ENCODE results near the gene FAM221B.

Gene FAM221B

DNA sequence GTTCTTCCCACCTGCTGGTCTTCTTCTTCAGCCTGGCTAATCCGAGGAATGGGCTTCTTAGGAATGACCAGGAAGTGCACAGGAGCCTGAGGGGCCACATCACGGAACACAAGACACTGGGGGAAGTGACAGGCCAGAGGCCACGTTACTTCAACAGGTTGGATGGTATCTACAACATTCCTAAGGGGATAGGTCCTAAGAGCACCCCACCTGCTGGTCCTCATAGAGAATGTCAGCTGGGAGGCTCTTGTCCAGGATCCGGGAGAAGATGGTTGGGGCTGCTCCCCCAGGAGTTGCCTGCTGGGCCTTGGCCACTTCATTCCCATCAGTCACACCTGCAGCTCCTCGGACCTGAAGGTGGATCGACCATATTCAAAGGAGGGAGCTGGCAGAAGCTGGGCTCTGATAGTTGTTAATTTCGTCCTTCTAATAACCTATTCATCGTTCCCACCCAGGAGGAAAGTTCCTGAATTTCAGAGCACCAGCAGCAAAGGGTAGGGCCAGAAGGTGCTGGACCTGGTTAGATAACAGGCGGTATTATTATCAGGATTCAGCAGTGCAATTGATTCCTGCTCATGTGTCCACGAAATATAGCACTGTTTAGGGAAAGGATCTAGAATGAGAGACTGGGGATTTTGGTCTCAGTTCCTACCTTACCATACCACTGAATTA is 15.0 kb downstream of the FAM221B start:
- TF ChIP-seq TAF1 (IDR thresholded peaks at IDR 0.05; ENCODE audit: borderline replicate concordance, low read depth, low read length) (no peak), POLR2AphosphoS5 (IDR thresholded peaks at IDR 0.05; ENCODE audit: low read depth, low read length) (no peak), POLR2A (IDR thresholded peaks at IDR 0.05; ENCODE audit: low read depth, low read length) (no peak)
- FAIRE-seq: no peak
- no peak for DNase-seq (ENCODE audit: insufficient read length)

- DNase-seq (ENCODE audit: insufficient read length) (peak; percentile 92), FAIRE-seq (peak; percentile 97)
- TF ChIP-seq POLR2AphosphoS5 (IDR thresholded peaks at IDR 0.05; ENCODE audit: low read depth, low read length) (peak; percentile 38; the same call in 1 of the 2 replicates), TAF1 (IDR thresholded peaks at IDR 0.05; ENCODE audit: borderline replicate concordance, low read depth, low read length) (no peak), POLR2A (IDR thresholded peaks at IDR 0.05; ENCODE audit: low read depth, low read length) (peak; percentile 32; the same call in 1 of the 2 replicates)
These were observed 16.4 kb downstream of the FAM221B start, which contains the start of gene SPAG8 for GRCh38 chr9:35812025-35812602. SPAG8 (minus strand) TSS chr9:35812262; CDS start chr9:35812147, 115 bp downstream.

- TF ChIP-seq POLR2AphosphoS5 (IDR thresholded peaks at IDR 0.05; ENCODE audit: low read depth, low read length) (no peak), TAF1 (IDR thresholded peaks at IDR 0.05; ENCODE audit: borderline replicate concordance, low read depth, low read length) (no peak), POLR2A (IDR thresholded peaks at IDR 0.05; ENCODE audit: low read depth, low read length) (no peak)
- FAIRE-seq (no peak), DNase-seq (ENCODE audit: insufficient read length) (no peak)
These were observed 17.0 kb downstream of the FAM221B start for GRCh38 chr9:35811381-35812024.

- TF ChIP-seq POLR2AphosphoS5 (IDR thresholded peaks at IDR 0.05; ENCODE audit: low read depth, low read length) (no peak), POLR2A (IDR thresholded peaks at IDR 0.05; ENCODE audit: low read depth, low read length) (no peak), TAF1 (IDR thresholded peaks at IDR 0.05; ENCODE audit: borderline replicate concordance, low read depth, low read length) (no peak)
- DNase-seq (ENCODE audit: insufficient read length) (no peak), FAIRE-seq (no peak)
These were observed 18.4 kb downstream of the FAM221B start for GRCh38 chr9:35810122-35810521.

- TF ChIP-seq POLR2A (IDR thresholded peaks at IDR 0.05; ENCODE audit: low read depth, low read length): no peak
- TF ChIP-seq POLR2AphosphoS5 (IDR thresholded peaks at IDR 0.05; ENCODE audit: low read depth, low read length): no peak
- no peak for TF ChIP-seq TAF1 (IDR thresholded peaks at IDR 0.05; ENCODE audit: borderline replicate concordance, low read depth, low read length)
- FAIRE-seq (no peak), DNase-seq (ENCODE audit: insufficient read length) (no peak)
These were observed 20.1 kb downstream of the FAM221B start for GRCh38 chr9:35808433-35808832.

DNA sequence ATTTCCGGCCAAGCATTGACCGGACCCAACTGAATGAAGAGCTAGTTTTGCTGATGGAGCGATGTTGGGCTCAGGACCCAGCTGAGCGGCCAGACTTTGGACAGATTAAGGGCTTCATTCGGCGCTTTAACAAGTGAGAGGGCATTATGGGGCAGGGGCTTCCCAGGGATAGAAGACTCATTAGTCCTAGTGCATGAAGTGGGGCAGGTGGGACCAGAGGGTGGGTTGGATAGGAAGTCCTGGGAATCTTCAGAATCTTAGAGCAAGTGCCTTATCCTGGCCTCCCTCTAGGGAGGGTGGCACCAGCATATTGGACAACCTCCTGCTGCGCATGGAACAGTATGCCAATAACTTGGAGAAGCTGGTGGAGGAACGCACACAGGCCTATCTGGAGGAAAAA is 22.4 kb downstream of the FAM221B start:
- no peak for TF ChIP-seq POLR2AphosphoS5 (IDR thresholded peaks at IDR 0.05; ENCODE audit: low read depth, low read length)
- no peak for TF ChIP-seq TAF1 (IDR thresholded peaks at IDR 0.05; ENCODE audit: borderline replicate concordance, low read depth, low read length)
- no peak for TF ChIP-seq POLR2A (IDR thresholded peaks at IDR 0.05; ENCODE audit: low read depth, low read length)
- FAIRE-seq: no peak

DNA sequence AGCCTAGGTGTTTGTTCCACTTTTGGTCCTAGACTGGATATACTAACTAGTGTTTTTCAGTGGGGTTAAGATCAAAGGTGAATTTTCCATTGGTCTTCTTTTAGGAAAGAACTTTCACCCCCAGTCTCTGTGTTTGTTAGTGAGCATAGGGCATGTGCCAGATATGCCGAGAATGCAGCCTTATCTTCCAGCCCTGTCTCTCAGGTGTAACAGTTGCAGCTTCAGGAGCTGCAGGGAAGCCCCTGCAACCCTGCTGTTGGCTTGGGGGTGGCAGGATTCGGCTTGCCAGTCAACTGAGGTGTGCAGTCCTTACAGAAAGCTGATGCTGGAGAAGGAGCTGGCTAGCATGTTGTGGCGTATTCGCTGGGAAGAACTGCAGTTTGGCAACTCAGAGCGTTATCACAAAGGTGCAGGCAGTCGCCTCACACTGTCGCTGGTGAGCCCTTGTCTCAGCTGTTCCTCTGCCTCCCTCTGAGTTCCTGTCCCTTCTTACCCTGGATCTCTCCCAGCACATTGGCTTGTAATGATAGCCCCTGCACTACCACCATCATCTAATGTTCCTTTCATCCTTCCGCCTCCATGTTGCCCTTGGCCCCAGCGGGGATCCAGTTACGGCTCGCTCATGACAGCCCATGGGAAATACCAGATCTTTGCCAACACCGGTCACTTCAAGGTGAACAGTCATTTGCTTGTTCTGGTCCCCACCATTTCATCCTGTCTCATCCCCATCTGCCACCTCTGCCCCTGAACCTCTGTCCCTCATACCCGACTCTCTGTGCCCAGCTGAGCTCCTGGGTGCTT is 27.0 kb downstream of the FAM221B start:
- DNase-seq (ENCODE audit: insufficient read length): no peak
- no peak for FAIRE-seq
- no peak for TF ChIP-seq POLR2A (IDR thresholded peaks at IDR 0.05; ENCODE audit: low read depth, low read length)
- no peak for TF ChIP-seq TAF1 (IDR thresholded peaks at IDR 0.05; ENCODE audit: borderline replicate concordance, low read depth, low read length)
- TF ChIP-seq POLR2AphosphoS5 (IDR thresholded peaks at IDR 0.05; ENCODE audit: low read depth, low read length): no peak

More for the DNA sequence above, 22.4 kb downstream of the FAM221B start:
- DNase-seq (ENCODE audit: insufficient read length): no peak

- TF ChIP-seq POLR2AphosphoS5 (IDR thresholded peaks at IDR 0.05; ENCODE audit: low read depth, low read length) (no peak), POLR2A (IDR thresholded peaks at IDR 0.05; ENCODE audit: low read depth, low read length) (no peak), TAF1 (IDR thresholded peaks at IDR 0.05; ENCODE audit: borderline replicate concordance, low read depth, low read length) (no peak)
- no peak for FAIRE-seq
- DNase-seq (ENCODE audit: insufficient read length): no peak
These were observed 28.0 kb downstream of the FAM221B start for GRCh38 chr9:35800530-35800929.

- DNase-seq (ENCODE audit: insufficient read length) (no peak), FAIRE-seq (peak; percentile 65)
- no peak for TF ChIP-seq POLR2AphosphoS5 (IDR thresholded peaks at IDR 0.05; ENCODE audit: low read depth, low read length)
- TF ChIP-seq TAF1 (IDR thresholded peaks at IDR 0.05; ENCODE audit: borderline replicate concordance, low read depth, low read length): no peak
These were observed 29.7 kb downstream of the FAM221B start for GRCh38 chr9:35798658-35799374.

DNA sequence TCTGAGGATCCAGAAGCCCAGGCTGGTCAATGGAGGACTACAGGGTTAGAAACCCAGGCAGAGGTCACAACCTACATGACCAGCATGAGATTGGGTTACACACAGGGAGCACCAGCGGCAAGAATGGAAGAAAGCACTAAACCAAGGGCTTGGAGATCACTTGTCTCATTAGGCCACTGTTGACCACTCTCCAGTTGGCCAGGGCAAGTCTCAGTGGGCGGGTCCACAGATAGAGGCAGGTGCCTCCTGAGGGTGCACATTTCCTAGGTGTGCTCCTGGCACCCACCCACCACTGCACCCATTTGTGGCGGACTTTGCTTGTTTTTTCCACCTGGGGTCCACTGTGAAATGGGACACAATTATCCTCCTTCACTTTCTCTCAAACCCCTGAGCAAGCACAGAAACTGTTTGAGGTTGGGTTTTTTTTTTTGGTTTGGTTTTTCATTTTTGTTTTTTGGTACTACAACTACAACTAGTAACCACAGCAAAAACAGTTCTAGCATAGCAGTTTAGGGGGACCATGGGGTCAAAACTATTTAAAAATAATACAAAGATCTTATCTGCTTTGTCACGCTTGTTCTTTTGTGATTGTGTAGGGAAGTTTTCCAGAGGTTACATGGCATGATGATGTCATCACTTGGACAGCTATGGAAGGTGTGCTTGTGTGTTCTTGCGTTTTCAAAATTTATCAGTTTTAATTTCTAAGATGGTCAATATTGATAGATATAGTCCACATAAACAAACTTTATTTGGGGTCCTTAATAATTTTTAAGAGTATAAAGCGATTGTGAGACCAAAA is 31.0 kb downstream of the FAM221B start:
- no peak for FAIRE-seq
- DNase-seq (ENCODE audit: insufficient read length): no peak
- TF ChIP-seq TAF1 (IDR thresholded peaks at IDR 0.05; ENCODE audit: borderline replicate concordance, low read depth, low read length): no peak
- no peak for TF ChIP-seq POLR2AphosphoS5 (IDR thresholded peaks at IDR 0.05; ENCODE audit: low read depth, low read length)
- TF ChIP-seq POLR2A (IDR thresholded peaks at IDR 0.05; ENCODE audit: low read depth, low read length): no peak

Data from GM12892 (cell line).